ENCODE data around the gene ADAM30.

Gene ADAM30

DNA sequence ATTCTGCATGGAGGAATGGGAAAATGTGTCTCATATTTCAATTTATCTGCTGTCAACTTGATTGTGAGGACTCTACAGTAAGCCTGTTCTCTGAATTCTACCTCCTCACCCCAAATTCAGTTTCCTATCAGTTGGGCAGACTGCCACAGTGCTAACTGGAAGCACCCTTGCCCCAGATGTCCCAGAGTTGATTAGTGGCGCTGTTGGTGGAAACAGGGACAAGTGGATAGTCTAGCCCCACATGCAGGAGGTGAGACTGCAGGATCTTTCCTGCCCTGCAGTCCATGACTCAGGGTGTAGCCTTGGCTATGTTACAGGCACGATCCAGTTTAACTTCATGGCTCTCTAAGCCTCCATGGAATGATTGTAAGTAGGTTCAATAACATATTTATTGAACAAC is 22.1 kb downstream of the ADAM30 start:
- no peak for DNase-seq (ENCODE audit: low read depth, low spot score)
- Histone ChIP-seq H3K27ac (no peak overlapping the region), H3K9me3 (ENCODE audit: low read depth, low read length) (no peaks in the 10 kb centered on the region), H3K36me3 (ENCODE audit: insufficient read depth, low read length) (no peaks in the 10 kb centered on the region), H3K9ac (ENCODE audit: insufficient read length) (no peak overlapping the region), H3K4me3 (no peak overlapping the region)
- TF ChIP-seq FOXP2 (optimal IDR thresholded peaks at IDR 0.05; ENCODE audit: control extremely low read depth, extremely low read length, insufficient read depth): no peak

DNA sequence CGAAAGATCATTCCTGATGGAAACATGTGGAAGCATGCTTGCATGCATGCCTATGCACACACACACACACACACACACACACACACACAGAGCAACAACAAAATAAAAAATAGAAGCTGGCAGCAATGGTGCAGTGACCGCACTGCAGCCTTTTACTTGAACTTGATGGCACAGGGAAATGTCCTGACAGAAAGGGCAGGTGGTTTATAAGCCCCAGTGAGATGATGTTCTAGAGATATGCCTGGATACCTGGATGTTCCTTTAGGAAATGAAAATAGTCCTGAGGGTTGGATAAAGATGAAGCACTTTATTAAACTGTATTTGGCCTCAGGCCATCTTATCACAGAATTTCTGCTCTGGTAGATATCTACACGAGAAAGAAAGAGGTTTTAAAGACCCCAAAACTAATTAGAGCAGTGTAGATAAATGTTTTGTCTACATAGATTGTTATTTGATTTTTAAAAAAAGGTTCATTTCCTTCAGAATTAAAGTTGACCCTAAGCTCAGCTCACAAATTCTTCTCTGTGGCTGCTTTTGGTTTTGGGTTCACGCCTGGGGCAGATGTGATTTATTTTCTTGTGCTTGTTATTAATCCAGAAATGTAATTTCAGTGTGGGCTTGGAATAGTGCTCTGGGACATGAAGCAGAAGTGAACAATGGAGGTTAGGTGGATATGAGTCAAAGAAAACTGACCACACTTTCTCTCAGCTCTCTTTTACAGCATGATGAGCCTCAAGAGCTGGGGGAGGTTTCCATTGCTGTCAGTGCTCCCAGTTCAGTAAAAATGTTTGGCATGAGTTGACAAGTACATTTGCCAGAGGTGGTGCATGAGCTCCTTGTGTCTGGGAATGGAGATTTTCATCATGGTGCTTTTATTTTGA is 22.9 kb downstream of the ADAM30 start:
- DNase-seq (ENCODE audit: low read depth, low spot score): no peak
- Histone ChIP-seq H3K9ac (ENCODE audit: insufficient read length) (no peak overlapping the region), H3K4me3 (no peak overlapping the region), H3K36me3 (ENCODE audit: insufficient read depth, low read length) (no peaks in the 10 kb centered on the region), H3K9me3 (ENCODE audit: low read depth, low read length) (no peaks in the 10 kb centered on the region), H3K27ac (no peak overlapping the region)
- no peak for TF ChIP-seq FOXP2 (optimal IDR thresholded peaks at IDR 0.05; ENCODE audit: control extremely low read depth, extremely low read length, insufficient read depth)
- no peak for TF ChIP-seq EZH2 (IDR thresholded peaks at IDR 0.05)
- no peak for TF ChIP-seq POLR2AphosphoS5 (IDR thresholded peaks at IDR 0.05; ENCODE audit: borderline replicate concordance, low read depth, low read length)

DNA sequence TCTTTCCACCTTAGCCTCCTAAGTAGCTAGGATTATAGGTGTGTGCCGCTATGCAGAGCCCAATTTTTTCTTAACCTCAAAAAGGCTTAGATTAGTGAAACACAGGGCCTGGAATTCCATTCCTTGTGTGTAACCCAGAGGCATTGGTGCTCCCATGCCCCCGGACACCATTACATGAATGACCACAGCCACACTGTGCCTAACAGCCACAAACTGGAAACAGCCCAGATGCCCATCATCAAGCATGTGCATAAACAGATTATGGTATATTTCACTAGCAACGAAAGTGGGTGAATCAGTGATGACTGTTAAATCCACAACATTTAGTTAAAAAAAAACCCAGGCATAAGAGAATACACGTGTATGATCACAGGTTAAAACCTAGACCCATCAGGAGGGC is 24.4 kb downstream of the ADAM30 start:
- H3K36me3 ChIP-seq (ENCODE audit: insufficient read depth, low read length): no peaks in the 10 kb centered on the region
- no peak overlapping the region for H3K9ac ChIP-seq (ENCODE audit: insufficient read length)
- DNase-seq (ENCODE audit: low read depth, low spot score): no peak
- no peaks in the 10 kb centered on the region for H3K9me3 ChIP-seq (ENCODE audit: low read depth, low read length)
- TF ChIP-seq FOXP2 (optimal IDR thresholded peaks at IDR 0.05; ENCODE audit: control extremely low read depth, extremely low read length, insufficient read depth): no peak
- no peak for TF ChIP-seq EZH2 (IDR thresholded peaks at IDR 0.05)
- TF ChIP-seq POLR2AphosphoS5 (IDR thresholded peaks at IDR 0.05; ENCODE audit: borderline replicate concordance, low read depth, low read length): no peak
- H3K4me3 ChIP-seq: no peak overlapping the region
- H3K27ac ChIP-seq: no peak overlapping the region

DNA sequence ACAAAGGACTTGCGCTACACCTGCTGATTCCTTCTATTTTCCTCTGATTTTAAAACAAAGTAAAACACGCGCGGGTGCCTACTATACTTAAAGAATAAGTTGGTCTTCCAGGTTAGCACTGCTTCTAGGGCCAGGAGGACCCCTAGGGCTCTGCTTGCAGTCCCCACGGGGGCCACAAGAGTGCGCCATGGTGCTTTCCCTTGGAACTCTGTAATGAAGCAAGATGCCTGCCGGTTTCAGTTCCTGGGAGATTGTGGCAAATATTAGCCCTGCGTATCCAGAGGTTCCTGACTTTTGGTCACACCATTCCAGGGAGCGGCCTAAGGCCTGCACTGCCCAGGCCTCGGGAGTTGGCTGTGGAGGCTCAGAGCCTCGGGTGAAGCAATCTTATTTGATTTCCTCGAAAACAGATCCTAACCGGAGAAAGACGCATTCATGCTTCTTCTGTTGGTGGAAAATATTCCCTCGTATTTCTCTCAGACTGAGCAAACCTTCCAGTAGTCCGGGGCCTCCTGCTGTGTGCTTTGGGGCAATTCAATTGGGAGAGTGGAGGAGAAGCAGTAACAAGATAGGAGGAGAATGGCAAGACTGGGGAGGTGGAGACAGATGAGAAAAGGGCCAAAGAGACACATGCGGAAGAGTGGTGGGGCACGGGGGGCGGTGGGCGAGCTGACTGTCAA is 25.3 kb downstream of the ADAM30 start:
- Histone ChIP-seq H3K36me3 (ENCODE audit: insufficient read depth, low read length) (no peaks in the 10 kb centered on the region), H3K4me3 (peak overlapping the region; percentile 77), H3K9me3 (ENCODE audit: low read depth, low read length) (no peaks in the 10 kb centered on the region), H3K27ac (no peak overlapping the region), H3K9ac (ENCODE audit: insufficient read length) (peak overlapping the region; percentile 68)
- TF ChIP-seq FOXP2 (optimal IDR thresholded peaks at IDR 0.05; ENCODE audit: control extremely low read depth, extremely low read length, insufficient read depth): no peak
- TF ChIP-seq POLR2AphosphoS5 (IDR thresholded peaks at IDR 0.05; ENCODE audit: borderline replicate concordance, low read depth, low read length): no peak
- TF ChIP-seq EZH2 (IDR thresholded peaks at IDR 0.05): no peak
- DNase-seq (ENCODE audit: low read depth, low spot score): peak; percentile 52

DNA sequence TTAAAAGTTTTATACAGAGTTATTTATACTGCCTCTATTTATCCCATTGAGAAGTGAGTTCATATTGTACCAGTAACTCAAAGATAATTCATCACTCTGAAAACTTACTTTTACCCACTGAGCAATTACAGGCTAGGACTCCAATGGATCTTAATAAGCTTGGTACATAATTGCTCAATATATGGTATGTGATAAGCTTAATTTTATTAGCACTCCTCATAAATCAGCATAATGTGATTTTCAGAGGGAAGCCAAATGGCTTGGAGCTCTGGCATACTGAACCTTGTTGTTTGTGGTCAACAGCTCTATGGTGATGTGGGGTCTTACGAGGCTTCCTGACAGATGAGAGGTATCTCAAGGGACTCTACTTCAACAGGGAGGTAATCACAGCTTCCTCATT is 26.3 kb downstream of the ADAM30 start:
- H3K4me3 ChIP-seq: no peak overlapping the region
- no peaks in the 10 kb centered on the region for H3K9me3 ChIP-seq (ENCODE audit: low read depth, low read length)
- no peak for DNase-seq (ENCODE audit: low read depth, low spot score)
- H3K27ac ChIP-seq: no peak overlapping the region
- TF ChIP-seq FOXP2 (optimal IDR thresholded peaks at IDR 0.05; ENCODE audit: control extremely low read depth, extremely low read length, insufficient read depth) (no peak), EZH2 (IDR thresholded peaks at IDR 0.05) (no peak), POLR2AphosphoS5 (IDR thresholded peaks at IDR 0.05; ENCODE audit: borderline replicate concordance, low read depth, low read length) (no peak)
- no peak overlapping the region for H3K9ac ChIP-seq (ENCODE audit: insufficient read length)
- H3K36me3 ChIP-seq (ENCODE audit: insufficient read depth, low read length): no peaks in the 10 kb centered on the region

DNA sequence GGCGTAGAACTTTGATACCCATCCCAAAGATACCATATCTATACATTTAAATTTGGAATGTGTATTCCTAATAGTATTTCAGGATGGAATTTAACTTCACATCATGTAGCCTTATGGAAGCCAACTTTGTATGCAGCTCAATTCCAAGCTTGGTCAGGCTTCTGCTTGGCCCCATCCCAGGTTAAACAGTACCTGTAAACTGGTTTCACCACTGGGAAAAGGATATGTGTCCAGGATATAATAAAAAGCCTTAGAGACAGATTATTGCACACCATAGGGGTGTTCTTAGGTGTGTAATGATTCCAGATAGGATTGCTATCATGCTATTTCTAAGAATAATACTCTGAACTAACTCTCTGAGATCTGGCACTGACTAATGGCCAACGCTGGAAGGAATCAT is 28.1 kb downstream of the ADAM30 start:
- Histone ChIP-seq H3K9me3 (ENCODE audit: low read depth, low read length) (no peaks in the 10 kb centered on the region), H3K36me3 (ENCODE audit: insufficient read depth, low read length) (no peaks in the 10 kb centered on the region), H3K9ac (ENCODE audit: insufficient read length) (no peak overlapping the region), H3K27ac (no peak overlapping the region), H3K4me3 (no peak overlapping the region)
- DNase-seq (ENCODE audit: low read depth, low spot score): no peak
- TF ChIP-seq FOXP2 (optimal IDR thresholded peaks at IDR 0.05; ENCODE audit: control extremely low read depth, extremely low read length, insufficient read depth) (no peak), POLR2AphosphoS5 (IDR thresholded peaks at IDR 0.05; ENCODE audit: borderline replicate concordance, low read depth, low read length) (no peak), EZH2 (IDR thresholded peaks at IDR 0.05) (no peak)

DNA sequence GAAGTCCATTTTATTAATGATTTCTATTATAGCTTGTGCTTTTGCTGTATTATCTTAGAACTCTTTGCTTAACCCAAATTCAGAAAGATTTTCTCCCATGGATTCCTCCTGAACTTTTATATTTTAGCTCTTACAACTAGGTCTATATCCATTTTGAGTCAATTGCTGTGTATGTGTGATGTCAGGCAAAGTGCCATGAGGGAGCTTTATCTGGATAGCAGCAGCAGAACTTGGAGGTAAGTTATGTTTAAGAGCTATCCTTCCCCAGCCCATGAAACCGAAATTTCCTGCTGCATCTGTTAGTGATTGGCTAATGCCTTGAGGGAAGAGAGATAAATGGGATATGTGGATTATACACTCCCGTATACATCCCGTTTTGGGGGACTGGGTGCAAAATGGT is 29.9 kb downstream of the ADAM30 start:
- Histone ChIP-seq H3K27ac (no peak overlapping the region), H3K9me3 (ENCODE audit: low read depth, low read length) (no peaks in the 10 kb centered on the region), H3K4me3 (no peak overlapping the region), H3K9ac (ENCODE audit: insufficient read length) (no peak overlapping the region), H3K36me3 (ENCODE audit: insufficient read depth, low read length) (no peaks in the 10 kb centered on the region)
- DNase-seq (ENCODE audit: low read depth, low spot score): no peak
- TF ChIP-seq EZH2 (IDR thresholded peaks at IDR 0.05): no peak
- TF ChIP-seq FOXP2 (optimal IDR thresholded peaks at IDR 0.05; ENCODE audit: control extremely low read depth, extremely low read length, insufficient read depth): no peak
- TF ChIP-seq POLR2AphosphoS5 (IDR thresholded peaks at IDR 0.05; ENCODE audit: borderline replicate concordance, low read depth, low read length): no peak

DNA sequence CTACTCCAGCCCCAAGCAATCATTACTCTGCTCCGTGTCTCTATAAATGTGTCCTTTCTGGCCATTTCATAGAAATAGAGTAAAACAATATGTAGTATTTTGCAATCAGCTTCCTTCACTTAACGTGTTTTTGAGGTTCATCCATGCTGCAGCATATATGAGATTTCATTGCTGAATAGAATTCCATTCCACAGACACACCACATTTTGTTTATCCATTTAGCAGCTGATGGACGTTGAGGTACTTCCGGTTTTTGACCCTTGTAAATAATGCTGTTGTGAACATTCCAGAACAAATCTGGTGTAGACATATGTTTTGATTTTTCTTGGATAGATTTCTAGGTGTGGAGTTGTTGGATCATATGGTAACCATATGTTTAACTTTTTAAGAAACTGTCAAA is 30.7 kb downstream of the ADAM30 start:
- TF ChIP-seq FOXP2 (optimal IDR thresholded peaks at IDR 0.05; ENCODE audit: control extremely low read depth, extremely low read length, insufficient read depth) (no peak), EZH2 (IDR thresholded peaks at IDR 0.05) (no peak), POLR2AphosphoS5 (IDR thresholded peaks at IDR 0.05; ENCODE audit: borderline replicate concordance, low read depth, low read length) (no peak)
- Histone ChIP-seq H3K27ac (no peak overlapping the region), H3K9ac (ENCODE audit: insufficient read length) (no peak overlapping the region), H3K4me3 (no peak overlapping the region), H3K9me3 (ENCODE audit: low read depth, low read length) (no peaks in the 10 kb centered on the region), H3K36me3 (ENCODE audit: insufficient read depth, low read length) (no peaks in the 10 kb centered on the region)
- DNase-seq (ENCODE audit: low read depth, low spot score): no peak

Measured in SK-N-MC (cell line).